ENCODE results near the gene GSN. TPM values are rescaled to one million over a fixed set of nuclear protein-coding genes. Genes with fewer than 3 reads are reported as not detected.
A peak's percentile ranks its signal among the peaks of the same experiment; 100 is the strongest.

The GSN gene
- total and polyA plus RNA-seq, 4 donors, result 133 to 468 (median 233) TPM

- Histone ChIP-seq H3K4me3 (no peak overlapping the region), H3K27ac (ENCODE audit: low read depth in 1 of 2, low read length in 1 of 2) (peak overlapping the region in 1 of 2 donors; percentile 75), H3K9ac (ENCODE audit: insufficient read depth in 1 of 2, low read length in 2 of 2) (no peak overlapping the region), H3K9me3 (ENCODE audit: control insufficient read depth in 4 of 4, insufficient read depth in 3 of 4, low read length in 3 of 4) (no peaks in the 10 kb centered on the region), H3K4me1 (ENCODE audit: control insufficient read depth in 5 of 5, insufficient read depth in 5 of 5, low read length in 5 of 5) (peaks cover 0 to 16% (median 0%) of the 10 kb centered on the region in 5 donors), H3K27me3 (ENCODE audit: control insufficient read depth in 3 of 3, insufficient read depth in 3 of 3, low read length in 2 of 3) (no peaks in the 10 kb centered on the region), H3K36me3 (ENCODE audit: control insufficient read depth in 4 of 4, insufficient read depth in 4 of 4, low read length in 4 of 4) (peaks cover 19 to 58% (median 24%) of the 10 kb centered on the region in 4 donors)
- 87 to 95% methylated on average over 2 of the region's 2 CpGs for WGBS, 2 donors
- TF ChIP-seq CTCF (IDR thresholded peaks at IDR 0.05; ENCODE audit: control extremely low read depth, extremely low read depth), result no peak
- no peak for DNase-seq
- ATAC-seq (ENCODE audit: insufficient read depth, low FRiP score), result no peak
Observed at GRCh38 chr9:121324755-121325154, 56.8 kb downstream of the GSN start.

- DNase-seq, result no peak
- H3K4me1 ChIP-seq (ENCODE audit: control insufficient read depth in 5 of 5, insufficient read depth in 5 of 5, low read length in 5 of 5), result peaks cover 0 to 16% (median 0%) of the 10 kb centered on the region in 5 donors
Observed at GRCh38 chr9:121325387-121325786, 57.4 kb downstream of the GSN start.

GRCh38 chr9:121326130-121326838 lies 58.3 kb downstream of the GSN start:
- Histone ChIP-seq H3K9me3 (ENCODE audit: control insufficient read depth in 4 of 4, insufficient read depth in 3 of 4, low read length in 3 of 4) (no peaks in the 10 kb centered on the region), H3K36me3 (ENCODE audit: control insufficient read depth in 4 of 4, insufficient read depth in 4 of 4, low read length in 4 of 4) (peaks cover 22 to 57% (median 27%) of the 10 kb centered on the region in 4 donors), H3K9ac (ENCODE audit: insufficient read depth in 1 of 2, low read length in 2 of 2) (no peak overlapping the region), H3K27ac (ENCODE audit: low read depth in 1 of 2, low read length in 1 of 2) (peak overlapping the region; percentile 83 to 87), H3K27me3 (ENCODE audit: control insufficient read depth in 3 of 3, insufficient read depth in 3 of 3, low read length in 2 of 3) (no peaks in the 10 kb centered on the region), H3K4me3 (no peak overlapping the region), H3K4me1 (ENCODE audit: control insufficient read depth in 5 of 5, insufficient read depth in 5 of 5, low read length in 5 of 5) (peaks cover 0 to 11% (median 0%) of the 10 kb centered on the region in 5 donors)
- no peak for TF ChIP-seq CTCF (IDR thresholded peaks at IDR 0.05; ENCODE audit: control extremely low read depth, extremely low read depth)
- DNase-seq (peak; percentile 33 to 66 (median 49)), ATAC-seq (ENCODE audit: insufficient read depth, low FRiP score) (peak; percentile 46)
- 62 to 82% methylated on average over 19 of the region's 19 CpGs for WGBS, 2 donors

More at GRCh38 chr9:121325387-121325786, 57.4 kb downstream of the GSN start:
- WGBS, 2 donors, result 64 to 73% methylated on average over 7 of the region's 7 CpGs
- Histone ChIP-seq H3K27me3 (ENCODE audit: control insufficient read depth in 3 of 3, insufficient read depth in 3 of 3, low read length in 2 of 3) (no peaks in the 10 kb centered on the region), H3K9me3 (ENCODE audit: control insufficient read depth in 4 of 4, insufficient read depth in 3 of 4, low read length in 3 of 4) (no peaks in the 10 kb centered on the region), H3K36me3 (ENCODE audit: control insufficient read depth in 4 of 4, insufficient read depth in 4 of 4, low read length in 4 of 4) (peaks cover 22 to 62% (median 26%) of the 10 kb centered on the region in 4 donors), H3K9ac (ENCODE audit: insufficient read depth in 1 of 2, low read length in 2 of 2) (no peak overlapping the region), H3K27ac (ENCODE audit: low read depth in 1 of 2, low read length in 1 of 2) (peak overlapping the region; percentile 75 to 83), H3K4me3 (no peak overlapping the region)
- no peak for ATAC-seq (ENCODE audit: insufficient read depth, low FRiP score)
- no peak for TF ChIP-seq CTCF (IDR thresholded peaks at IDR 0.05; ENCODE audit: control extremely low read depth, extremely low read depth)
